ENCODE data around the gene DCLK3. TPM values are rescaled to one million over a fixed set of nuclear protein-coding genes. Genes with fewer than 3 reads are reported as not detected.
A peak's percentile ranks its signal among the peaks of the same experiment; 100 is the strongest.

DCLK3 gene
- total RNA-seq, 6 donors from 2014 or later, result 0.03 to 0.40 TPM; not detected in 4

GRCh38 chr3:36765104-36765503 lies 751 bp upstream of the DCLK3 start:
- peaks cover 2 to 19% (median 3%) of the 10 kb centered on the region in 4 donors for H3K4me1 ChIP-seq
- no peaks in the 10 kb centered on the region for H3K9me3 ChIP-seq
- H3K4me3 ChIP-seq, result no peak overlapping the region
- H3K27ac ChIP-seq, result no peak overlapping the region
- no peak for ATAC-seq (ENCODE audit: low FRiP score in 2 of 2)
- no peaks in the 10 kb centered on the region for H3K36me3 ChIP-seq
- TF ChIP-seq, protein P1, sequence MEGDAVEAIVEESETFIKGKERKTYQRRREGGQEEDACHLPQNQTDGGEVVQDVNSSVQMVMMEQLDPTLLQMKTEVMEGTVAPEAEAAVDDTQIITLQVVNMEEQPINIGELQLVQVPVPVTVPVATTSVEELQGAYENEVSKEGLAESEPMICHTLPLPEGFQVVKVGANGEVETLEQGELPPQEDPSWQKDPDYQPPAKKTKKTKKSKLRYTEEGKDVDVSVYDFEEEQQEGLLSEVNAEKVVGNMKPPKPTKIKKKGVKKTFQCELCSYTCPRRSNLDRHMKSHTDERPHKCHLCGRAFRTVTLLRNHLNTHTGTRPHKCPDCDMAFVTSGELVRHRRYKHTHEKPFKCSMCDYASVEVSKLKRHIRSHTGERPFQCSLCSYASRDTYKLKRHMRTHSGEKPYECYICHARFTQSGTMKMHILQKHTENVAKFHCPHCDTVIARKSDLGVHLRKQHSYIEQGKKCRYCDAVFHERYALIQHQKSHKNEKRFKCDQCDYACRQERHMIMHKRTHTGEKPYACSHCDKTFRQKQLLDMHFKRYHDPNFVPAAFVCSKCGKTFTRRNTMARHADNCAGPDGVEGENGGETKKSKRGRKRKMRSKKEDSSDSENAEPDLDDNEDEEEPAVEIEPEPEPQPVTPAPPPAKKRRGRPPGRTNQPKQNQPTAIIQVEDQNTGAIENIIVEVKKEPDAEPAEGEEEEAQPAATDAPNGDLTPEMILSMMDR (IDR thresholded peaks at IDR 0.05), result no peak
- TF ChIP-seq EP300 (IDR thresholded peaks at IDR 0.05), result no peak
- no peak for TF ChIP-seq POLR2AphosphoS5 (IDR thresholded peaks at IDR 0.05)
- no peak for TF ChIP-seq POLR2A (IDR thresholded peaks at IDR 0.05)
- peaks cover 0 to 18% (median 8%) of the 10 kb centered on the region in 4 donors for H3K27me3 ChIP-seq
- no peak for DNase-seq
- 74 to 85% methylated on average over 7 of the region's 7 CpGs for WGBS, 2 donors

- Histone ChIP-seq H3K27ac (no peak overlapping the region), H3K4me3 (peak overlapping the region in 3 of 4 donors; percentile 34 to 43 (median 39)), H3K27me3 (peaks cover 0 to 18% (median 8%) of the 10 kb centered on the region in 4 donors), H3K9me3 (no peaks in the 10 kb centered on the region), H3K4me1 (peaks cover 2 to 19% (median 3%) of the 10 kb centered on the region in 4 donors), H3K36me3 (no peaks in the 10 kb centered on the region)
- WGBS, 2 donors, result 31 to 39% methylated on average over 10 of the region's 10 CpGs
- no peak for ATAC-seq (ENCODE audit: low FRiP score in 2 of 2)
- no peak for DNase-seq
- TF ChIP-seq POLR2A (IDR thresholded peaks at IDR 0.05) (no peak), POLR2AphosphoS5 (IDR thresholded peaks at IDR 0.05) (no peak), EP300 (IDR thresholded peaks at IDR 0.05) (no peak)
- TF ChIP-seq, protein P1 (IDR thresholded peaks at IDR 0.05), result no peak
Observed at GRCh38 chr3:36764704-36765038, 318 bp upstream of the DCLK3 start.

- Histone ChIP-seq H3K9me3 (no peaks in the 10 kb centered on the region), H3K27ac (no peak overlapping the region), H3K4me3 (peak overlapping the region in 3 of 4 donors; percentile 34 to 43 (median 39)), H3K27me3 (peaks cover 0 to 18% (median 8%) of the 10 kb centered on the region in 4 donors), H3K36me3 (no peaks in the 10 kb centered on the region), H3K4me1 (peaks cover 2 to 19% (median 3%) of the 10 kb centered on the region in 4 donors)
- no peak for DNase-seq
- ATAC-seq (ENCODE audit: low FRiP score in 2 of 2), result no peak
- 61 to 68% methylated on average over 10 of the region's 10 CpGs for WGBS, 2 donors
- TF ChIP-seq POLR2AphosphoS5 (IDR thresholded peaks at IDR 0.05), result no peak
Observed at GRCh38 chr3:36762918-36763849, 1.2 kb downstream of the DCLK3 start.

- DNase-seq (no peak), ATAC-seq (ENCODE audit: low FRiP score in 2 of 2) (no peak)
- Histone ChIP-seq H3K27ac (no peak overlapping the region), H3K4me1 (peaks cover 2 to 19% (median 3%) of the 10 kb centered on the region in 4 donors), H3K27me3 (peaks cover 0 to 18% (median 8%) of the 10 kb centered on the region in 4 donors), H3K9me3 (no peaks in the 10 kb centered on the region), H3K36me3 (no peaks in the 10 kb centered on the region), H3K4me3 (no peak overlapping the region)
- 79 to 87% methylated on average over 2 to 3 of the region's 3 CpGs for WGBS, 2 donors
- TF ChIP-seq, protein P1 (IDR thresholded peaks at IDR 0.05), result no peak
- TF ChIP-seq POLR2AphosphoS5 (IDR thresholded peaks at IDR 0.05) (no peak), EP300 (IDR thresholded peaks at IDR 0.05) (no peak), POLR2A (IDR thresholded peaks at IDR 0.05) (no peak)
Observed at GRCh38 chr3:36761779-36762178, 2.6 kb downstream of the DCLK3 start.

DNA sequence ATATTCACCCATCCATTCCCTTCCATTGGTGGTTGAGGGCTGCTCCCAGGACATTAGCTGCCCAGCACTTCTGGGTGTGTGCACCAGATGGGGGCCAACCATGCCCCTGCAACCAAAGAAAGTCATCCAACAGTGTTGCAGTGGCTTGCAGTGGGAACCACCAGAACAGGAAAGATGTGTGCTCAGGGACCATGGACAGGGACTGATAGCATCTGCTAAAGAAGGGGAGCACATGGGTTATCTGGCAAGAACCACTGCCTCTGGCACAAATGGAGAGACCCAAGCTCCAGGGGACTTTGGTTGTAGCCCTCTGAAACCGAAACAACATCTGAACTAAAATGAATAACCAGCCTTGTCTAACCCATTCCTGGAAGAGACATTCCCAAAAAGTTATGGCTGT lies 8.1 kb downstream of the DCLK3 start:
- H3K4me1 ChIP-seq, result no peaks in the 10 kb centered on the region
- no peak overlapping the region for H3K4me3 ChIP-seq
- no peaks in the 10 kb centered on the region for H3K9me3 ChIP-seq
- TF ChIP-seq POLR2A (IDR thresholded peaks at IDR 0.05) (no peak), EP300 (IDR thresholded peaks at IDR 0.05) (no peak), POLR2AphosphoS5 (IDR thresholded peaks at IDR 0.05) (no peak)
- TF ChIP-seq, protein P1 (IDR thresholded peaks at IDR 0.05), result no peak
- 65 to 100% methylated on average over 1 of the region's 1 CpG for WGBS, 2 donors
- no peaks in the 10 kb centered on the region for H3K36me3 ChIP-seq
- no peaks in the 10 kb centered on the region for H3K27me3 ChIP-seq
- ATAC-seq (ENCODE audit: low FRiP score in 2 of 2), result no peak
- no peak for DNase-seq
- H3K27ac ChIP-seq, result no peak overlapping the region
